Activated CD4-positive, alpha-beta memory T cell treated with anti-CD3 and anti-CD28 coated beads for 36 hours (primary cell): Measurements from ENCODE around the gene RBM20. TPM values are rescaled to one million over a fixed set of nuclear protein-coding genes. Genes with fewer than 3 reads are reported as not detected.
A peak's percentile ranks its signal among the peaks of the same experiment; 100 is the strongest.

ENCODE experiments used
- CTCF ChIA-PET: fragments of 350-600 bp; sonication (Branson Sonifier 250); formaldehyde crosslinking; loops from one replicate; lab custom pipeline; 2021; ENCODE audit warnings: antibody characterized with exemption, inconsistent platforms; lab: Charles Lee
- POLR2A ChIA-PET: fragments of 350-600 bp; sonication (Branson Sonifier 250); formaldehyde crosslinking; loops from one replicate; lab custom pipeline; 2021; ENCODE audit warnings: antibody characterized with exemption; lab: Charles Lee
- DNase-seq: peaks from one replicate; pipeline ENCODE4 v3.0.0-alpha.2; 2020
- H3K27ac Mint-ChIP-seq: one replicate; pipeline ENCODE4 v1.8.0; 2021; ENCODE audit warnings: mixed read lengths
- H3K27me3 Mint-ChIP-seq: one replicate; pipeline ENCODE4 v1.8.0; 2021; ENCODE audit warnings: mixed read lengths
- H3K36me3 Mint-ChIP-seq: one replicate; pipeline ENCODE4 v1.8.0; 2021; ENCODE audit warnings: mixed read lengths
- H3K4me1 Mint-ChIP-seq: one replicate; pipeline ENCODE4 v1.8.0; 2021; ENCODE audit warnings: low read depth, mixed read lengths
- H3K4me3 Mint-ChIP-seq: one replicate; pipeline ENCODE4 v1.8.0; 2021; ENCODE audit warnings: mild to moderate bottlenecking, mixed read lengths
- H3K9me3 Mint-ChIP-seq: one replicate; pipeline ENCODE4 v1.8.0; 2021; ENCODE audit warnings: mixed read lengths
- intact Hi-C: fragments of 100-400 bp; cut with micrococcal nuclease; formaldehyde crosslinking; loops from one replicate; pipeline ENCODE4 v1.15.1; 2023
- total RNA-seq, 2 experiments: library from RNA; stranded (reverse); gene quantifications; one replicate each; pipeline ENCODE4 v1.2.3, GENCODE V29; 2021

RBM20 gene
- total RNA-seq, 2 experiments from 2014 or later: not detected

DNA sequence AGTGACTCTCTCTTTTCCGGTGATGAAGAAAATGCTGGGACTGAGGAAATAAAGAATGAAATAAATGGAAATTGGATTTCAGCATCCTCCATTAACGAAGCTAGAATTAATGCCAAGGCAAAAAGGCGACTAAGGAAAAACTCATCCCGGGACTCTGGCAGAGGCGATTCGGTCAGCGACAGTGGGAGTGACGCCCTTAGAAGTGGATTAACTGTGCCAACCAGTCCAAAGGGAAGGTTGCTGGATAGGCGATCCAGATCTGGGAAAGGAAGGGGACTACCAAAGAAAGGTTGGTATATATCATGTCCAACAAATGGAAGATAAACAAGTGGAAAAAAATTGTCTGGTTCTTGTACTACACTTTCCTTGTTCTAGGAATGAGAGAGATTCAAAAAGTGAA is 237.1 kb downstream of the RBM20 start:
- intact Hi-C loops: no loop called here
- CTCF ChIA-PET: interaction anchor here (1.0 to 1.7 kb wide), 3 partner anchors 13 to 107 kb away, joined by 3 to 5 read pairs (median 3); no protein-coding TSS in a partner anchor
- no peaks in the 10 kb centered on the region for H3K9me3 Mint-ChIP-seq
- no peak for DNase-seq
- POLR2A ChIA-PET: no interaction called here
- H3K36me3 Mint-ChIP-seq: peaks cover 43% of the 10 kb centered on the region
- no peaks in the 10 kb centered on the region for H3K27me3 Mint-ChIP-seq
- no peak overlapping the region for H3K4me3 Mint-ChIP-seq
- H3K27ac Mint-ChIP-seq: peak overlapping the region; percentile 53
- peaks cover 66% of the 10 kb centered on the region for H3K4me1 Mint-ChIP-seq

DNA sequence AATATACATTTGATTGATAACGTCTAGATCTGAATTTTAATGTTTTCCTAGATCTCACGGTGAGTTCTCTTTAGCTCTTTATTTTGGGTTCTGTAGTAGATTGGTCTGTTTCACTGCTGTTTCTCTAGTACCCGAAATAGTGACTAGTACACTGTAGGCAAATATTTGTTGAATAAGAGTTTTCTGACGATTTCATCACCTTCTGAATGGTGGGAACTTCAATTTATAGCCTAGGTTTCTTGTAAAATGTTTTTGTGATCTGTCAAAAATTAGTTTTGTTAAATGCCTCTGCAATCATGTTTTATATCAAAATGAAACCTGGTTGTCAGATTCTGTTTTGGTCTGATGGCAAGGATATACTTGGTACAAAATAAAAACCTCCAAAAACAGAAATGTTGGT is 237.8 kb downstream of the RBM20 start:
- no peaks in the 10 kb centered on the region for H3K27me3 Mint-ChIP-seq
- DNase-seq: no peak
- intact Hi-C loops: no loop called here
- no peaks in the 10 kb centered on the region for H3K9me3 Mint-ChIP-seq
- peaks cover 67% of the 10 kb centered on the region for H3K4me1 Mint-ChIP-seq
- peaks cover 44% of the 10 kb centered on the region for H3K36me3 Mint-ChIP-seq
- no peak overlapping the region for H3K27ac Mint-ChIP-seq
- POLR2A ChIA-PET: no interaction called here
- no peak overlapping the region for H3K4me3 Mint-ChIP-seq
- CTCF ChIA-PET: interaction anchor here (1.0 to 1.7 kb wide), 3 partner anchors 12 to 108 kb away, joined by 3 to 5 read pairs (median 4); no protein-coding TSS in a partner anchor

DNA sequence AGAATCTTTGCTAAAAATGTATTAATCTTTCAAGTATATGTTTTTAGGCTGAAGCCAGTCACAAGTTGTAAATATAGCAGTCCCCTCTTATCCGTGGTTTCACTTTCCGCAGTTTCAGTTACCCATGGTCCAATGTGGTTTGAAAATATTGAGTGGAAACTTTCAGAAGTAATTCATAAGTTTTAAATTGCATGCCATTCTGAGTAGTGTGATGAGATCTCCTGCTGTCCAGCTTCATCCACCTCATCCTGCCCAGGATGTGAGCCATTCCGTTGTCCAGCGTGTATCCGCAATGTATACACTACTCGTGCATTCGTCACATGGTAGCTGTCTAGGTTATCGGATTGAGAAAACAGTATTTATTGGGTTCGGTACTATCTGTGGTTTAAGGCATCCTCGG is 239.8 kb downstream of the RBM20 start:
- H3K4me3 Mint-ChIP-seq: peak overlapping the region; percentile 43
- peaks cover 39% of the 10 kb centered on the region for H3K36me3 Mint-ChIP-seq
- H3K27me3 Mint-ChIP-seq: no peaks in the 10 kb centered on the region
- DNase-seq: no peak
- CTCF ChIA-PET: interaction anchor here (1.0 to 1.5 kb wide), 3 partner anchors 10 to 26 kb away, joined by 3 to 7 read pairs (median 6); no protein-coding TSS in a partner anchor
- POLR2A ChIA-PET: interaction anchor here (1.8 kb wide), 1 partner anchor 19 kb away, joined by 6 read pairs; no protein-coding TSS in a partner anchor
- intact Hi-C loops: no loop called here
- H3K27ac Mint-ChIP-seq: peak overlapping the region; percentile 36
- H3K4me1 Mint-ChIP-seq: peaks cover 60% of the 10 kb centered on the region
- H3K9me3 Mint-ChIP-seq: no peaks in the 10 kb centered on the region

DNA sequence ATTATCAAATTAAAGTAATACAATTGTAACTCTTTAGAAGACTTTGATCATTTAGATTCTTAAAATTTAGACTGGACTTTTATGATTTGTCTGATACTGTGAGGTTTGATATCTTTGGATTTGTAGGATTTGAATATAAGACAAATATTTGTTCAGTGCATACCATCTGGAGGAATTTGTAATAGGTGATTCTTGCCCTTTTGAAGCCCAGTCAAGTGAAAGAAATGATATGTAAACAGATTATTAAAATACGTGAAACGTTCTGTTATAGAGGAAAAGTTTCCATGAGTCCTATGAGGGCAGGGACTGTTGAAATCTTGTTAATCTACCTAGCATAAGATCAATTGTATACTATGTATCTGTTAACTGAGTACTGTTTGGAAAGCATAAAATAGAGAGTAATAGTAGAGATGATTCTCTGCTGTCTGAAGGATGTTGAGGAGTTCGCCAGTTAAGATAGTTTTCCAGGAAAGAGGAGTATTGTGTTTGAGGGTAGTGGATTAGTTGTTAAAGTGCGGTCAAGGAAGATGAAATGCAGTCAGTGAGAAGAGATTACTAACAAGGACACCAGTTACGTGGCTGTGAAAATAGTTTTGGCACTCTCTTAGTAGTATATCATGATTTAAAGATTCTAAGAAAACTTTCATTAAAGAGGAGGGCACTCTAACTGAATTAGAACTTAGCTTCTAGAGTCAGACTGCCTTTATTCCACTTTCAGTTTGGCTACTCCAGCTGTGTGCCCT is 242.0 kb downstream of the RBM20 start:
- POLR2A ChIA-PET: interaction anchor here (0.8 to 2.2 kb wide), 2 partner anchors 16 to 33 kb away, joined by 5 read pairs; partner anchors contain the start of genes BBIP1 and SHOC2
- no peak for DNase-seq
- CTCF ChIA-PET: interaction anchor here (1.0 to 2.2 kb wide), 3 partner anchors 12 to 275 kb away, joined by 3 to 9 read pairs (median 6); no protein-coding TSS in a partner anchor
- H3K27ac Mint-ChIP-seq: peak overlapping the region; percentile 21
- H3K4me3 Mint-ChIP-seq: no peak overlapping the region
- H3K4me1 Mint-ChIP-seq: peaks cover 56% of the 10 kb centered on the region
- intact Hi-C loops: no loop called here
- H3K27me3 Mint-ChIP-seq: no peaks in the 10 kb centered on the region
- peaks cover 44% of the 10 kb centered on the region for H3K36me3 Mint-ChIP-seq
- no peaks in the 10 kb centered on the region for H3K9me3 Mint-ChIP-seq

- peak overlapping the region; percentile 48 for H3K27ac Mint-ChIP-seq
- POLR2A ChIA-PET: interaction anchor here (1.7 to 2.2 kb wide), 2 partner anchors 9 to 15 kb away, joined by 4 to 5 read pairs; no protein-coding TSS in a partner anchor
These were observed 243.4 kb downstream of the RBM20 start for GRCh38 chr10:110887560-110887959.

More at GRCh38 chr10:110887560-110887959, 243.4 kb downstream of the RBM20 start:
- peaks cover 50% of the 10 kb centered on the region for H3K4me1 Mint-ChIP-seq
- H3K36me3 Mint-ChIP-seq: peaks cover 36% of the 10 kb centered on the region
- CTCF ChIA-PET: interaction anchor here (1.1 to 2.2 kb wide), 7 partner anchors 9 to 279 kb away, joined by 3 to 9 read pairs (median 4); no protein-coding TSS in a partner anchor
- no peaks in the 10 kb centered on the region for H3K27me3 Mint-ChIP-seq
- intact Hi-C loops: no loop called here
- H3K9me3 Mint-ChIP-seq: no peaks in the 10 kb centered on the region
- DNase-seq: no peak
- no peak overlapping the region for H3K4me3 Mint-ChIP-seq

Other genes starting within 250 kb of the RBM20 start
- 100 to 1,000 TPM; 171 to 176 TPM for gene DUSP5, start 146.4 kb upstream of the RBM20 start, total RNA-seq
- gene SMC3, start 76.6 kb upstream of the RBM20 start, total RNA-seq: 10 to 100 TPM; 89.5 to 92.2 TPM
- 100 to 1,000 TPM; 123 to 141 TPM for gene PDCD4, start 227.6 kb downstream of the RBM20 start, total RNA-seq